Immature natural killer cell (primary cell): ENCODE data around the gene PALD1. TPM values are rescaled to one million over a fixed set of nuclear protein-coding genes. Genes with fewer than 3 reads are reported as not detected.
"Not testable (repeated sequence)": the region's sequence is repeated elsewhere in the genome, so short reads cannot be mapped to it uniquely, and the experiment has no call there.

Source experiments
- DNase-seq, 3 donors: peaks; one replicate each; pipeline ENCODE4 v3.0.0; 2022; ENCODE audit warnings: mixed read lengths in 1 of 3
- H3K27ac Mint-ChIP-seq, 6 donors: one replicate each; pipeline ENCODE4 v1.8.0; 2020; ENCODE audit warnings: mixed read lengths in 6 of 6, mild to moderate bottlenecking in 5 of 6, inconsistent platforms in 4 of 6, moderate library complexity in 3 of 6
- H3K27me3 Mint-ChIP-seq, 3 donors: one replicate each; pipeline ENCODE4 v1.8.0; 2020 to 2021; ENCODE audit warnings: low read depth in 3 of 3, mild to moderate bottlenecking in 3 of 3, mixed read lengths in 3 of 3, moderate library complexity in 3 of 3, inconsistent platforms in 1 of 3
- H3K36me3 Mint-ChIP-seq, 3 donors: one replicate each; pipeline ENCODE4 v1.8.0; 2020; ENCODE audit warnings: mixed read lengths in 3 of 3, inconsistent platforms in 2 of 3, mild to moderate bottlenecking in 2 of 3
- H3K4me1 Mint-ChIP-seq, 2 donors: one replicate each; pipeline ENCODE4 v1.8.0; 2020; ENCODE audit warnings: inconsistent platforms in 2 of 2, mild to moderate bottlenecking in 2 of 2, mixed read lengths in 2 of 2, moderate library complexity in 1 of 2
- H3K4me3 Mint-ChIP-seq, 5 donors: one replicate each; pipeline ENCODE4 v1.8.0; 2020; ENCODE audit warnings: mild to moderate bottlenecking in 5 of 5, mixed read lengths in 5 of 5, inconsistent platforms in 3 of 5, moderate library complexity in 3 of 5
- H3K9me3 Mint-ChIP-seq, 6 donors: one replicate each; pipeline ENCODE4 v1.8.0; 2020; ENCODE audit warnings: mild to moderate bottlenecking in 6 of 6, mixed read lengths in 6 of 6, inconsistent platforms in 4 of 6, moderate library complexity in 3 of 6
- polyA plus RNA-seq, 3 donors: library from polyadenylated mRNA; unstranded; fragments of 300-500 nt; fragmentation: Illumina TruSeq; gene quantifications; one replicate each; pipeline ENCODE4 v1.2.3, GENCODE V29; 2021

The PALD1 gene
- polyA plus RNA-seq, 3 donors from 2014 or later: 0.12 to 2.2 (median 0.14) TPM

DNA sequence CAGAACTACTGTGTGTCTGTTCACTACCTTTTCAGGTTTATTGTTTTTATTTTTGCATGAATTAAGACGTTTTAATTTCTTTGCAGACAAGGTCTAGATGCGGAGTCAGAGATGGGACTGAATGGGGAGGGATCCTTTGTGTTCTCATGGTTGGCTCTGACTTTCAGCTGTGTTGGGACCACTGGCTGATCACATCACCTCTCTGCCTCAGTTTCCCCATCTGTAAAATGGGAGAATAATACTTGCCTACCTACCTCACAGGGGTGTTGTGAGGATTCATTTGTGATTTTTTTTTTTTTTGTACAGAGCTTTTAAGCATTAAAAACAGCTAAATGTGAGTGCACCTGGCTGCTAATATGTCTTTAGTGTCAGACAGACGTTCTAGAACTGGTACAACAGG is 89.5 kb downstream of the PALD1 start:
- peaks cover 0 to 3% (median 0%) of the 10 kb centered on the region in 3 donors for H3K27me3 Mint-ChIP-seq
- H3K36me3 Mint-ChIP-seq: no peaks in the 10 kb centered on the region
- peaks cover 61 to 70% of the 10 kb centered on the region in 2 donors for H3K4me1 Mint-ChIP-seq
- no peak overlapping the region for H3K4me3 Mint-ChIP-seq
- H3K9me3 Mint-ChIP-seq: no peaks in the 10 kb centered on the region
- peak overlapping the region in 1 of 6 donors; percentile 62 for H3K27ac Mint-ChIP-seq
- no peak for DNase-seq

DNA sequence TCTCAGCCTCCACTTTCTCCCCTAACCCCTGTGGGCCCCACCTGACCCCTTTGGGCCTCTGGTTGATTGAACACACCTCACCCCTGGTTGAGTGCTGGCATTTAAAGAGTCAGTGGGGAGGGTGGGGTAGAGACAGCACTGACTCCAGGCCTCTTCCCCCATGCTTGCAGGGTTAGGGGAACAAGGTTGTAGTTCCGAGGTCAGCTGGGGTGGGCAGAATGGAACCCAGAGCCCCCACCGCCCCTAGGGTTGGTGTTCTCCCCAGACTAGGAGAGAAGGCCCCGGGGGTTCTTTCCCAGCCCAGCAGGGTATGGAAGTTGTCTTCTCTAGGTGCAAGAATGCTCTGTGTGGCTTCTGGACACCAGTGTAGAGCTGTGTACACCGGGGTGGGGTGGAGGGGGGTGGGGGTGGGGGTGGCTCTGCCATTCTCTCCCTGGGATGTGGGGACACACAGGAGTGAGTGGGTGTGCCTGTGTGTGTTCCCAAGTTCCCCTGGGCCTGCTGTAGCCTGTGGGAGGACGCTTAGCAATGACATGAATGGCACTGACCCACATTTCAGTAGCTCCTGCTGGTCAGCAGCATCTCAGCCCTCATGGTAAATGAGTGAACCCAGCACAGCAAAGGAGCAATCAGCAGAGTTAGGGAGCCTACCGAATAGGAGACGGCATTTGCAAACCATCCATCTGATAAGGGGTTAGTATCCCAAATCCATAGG is 90.4 kb downstream of the PALD1 start:
- peaks cover 64 to 72% of the 10 kb centered on the region in 2 donors for H3K4me1 Mint-ChIP-seq
- H3K9me3 Mint-ChIP-seq: no peaks in the 10 kb centered on the region
- DNase-seq: no peak
- H3K27me3 Mint-ChIP-seq: peaks cover 0 to 2% (median 0%) of the 10 kb centered on the region in 3 donors
- peak overlapping the region in 1 of 5 donors; percentile 26 for H3K4me3 Mint-ChIP-seq
- H3K36me3 Mint-ChIP-seq: no peaks in the 10 kb centered on the region
- H3K27ac Mint-ChIP-seq: peak overlapping the region in 1 of 6 donors; percentile 78

DNA sequence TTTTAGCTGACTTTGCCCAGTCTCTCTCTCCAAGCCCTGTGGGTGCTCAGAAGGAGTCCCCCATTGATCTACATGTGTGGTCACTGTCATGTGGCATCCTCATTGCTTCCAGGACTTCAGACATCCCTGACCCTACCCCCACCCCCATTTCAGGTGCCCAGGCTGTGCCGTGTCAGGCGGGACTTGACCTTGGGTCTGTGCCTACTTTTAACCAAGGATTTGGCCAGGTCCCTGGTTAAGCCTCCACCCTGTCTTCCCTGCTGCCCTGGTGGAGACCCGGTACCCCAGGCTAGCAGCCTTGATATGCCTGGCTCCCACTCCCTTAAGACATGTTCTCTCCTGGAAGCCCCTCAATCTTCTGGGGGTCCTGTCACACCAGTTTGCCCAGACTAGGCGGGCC is 92.7 kb downstream of the PALD1 start:
- H3K36me3 Mint-ChIP-seq: no peaks in the 10 kb centered on the region
- peaks cover 7 to 8% (median 7%) of the 10 kb centered on the region in 3 donors for H3K27me3 Mint-ChIP-seq
- no peaks in the 10 kb centered on the region for H3K9me3 Mint-ChIP-seq
- peaks cover 70 to 79% of the 10 kb centered on the region in 2 donors for H3K4me1 Mint-ChIP-seq
- peak overlapping the region in 4 of 5 donors; percentile 59 to 82 (median 68) for H3K4me3 Mint-ChIP-seq
- no peak for DNase-seq
- H3K27ac Mint-ChIP-seq: peak overlapping the region in 4 of 6 donors; percentile 57 to 90 (median 78)

DNA sequence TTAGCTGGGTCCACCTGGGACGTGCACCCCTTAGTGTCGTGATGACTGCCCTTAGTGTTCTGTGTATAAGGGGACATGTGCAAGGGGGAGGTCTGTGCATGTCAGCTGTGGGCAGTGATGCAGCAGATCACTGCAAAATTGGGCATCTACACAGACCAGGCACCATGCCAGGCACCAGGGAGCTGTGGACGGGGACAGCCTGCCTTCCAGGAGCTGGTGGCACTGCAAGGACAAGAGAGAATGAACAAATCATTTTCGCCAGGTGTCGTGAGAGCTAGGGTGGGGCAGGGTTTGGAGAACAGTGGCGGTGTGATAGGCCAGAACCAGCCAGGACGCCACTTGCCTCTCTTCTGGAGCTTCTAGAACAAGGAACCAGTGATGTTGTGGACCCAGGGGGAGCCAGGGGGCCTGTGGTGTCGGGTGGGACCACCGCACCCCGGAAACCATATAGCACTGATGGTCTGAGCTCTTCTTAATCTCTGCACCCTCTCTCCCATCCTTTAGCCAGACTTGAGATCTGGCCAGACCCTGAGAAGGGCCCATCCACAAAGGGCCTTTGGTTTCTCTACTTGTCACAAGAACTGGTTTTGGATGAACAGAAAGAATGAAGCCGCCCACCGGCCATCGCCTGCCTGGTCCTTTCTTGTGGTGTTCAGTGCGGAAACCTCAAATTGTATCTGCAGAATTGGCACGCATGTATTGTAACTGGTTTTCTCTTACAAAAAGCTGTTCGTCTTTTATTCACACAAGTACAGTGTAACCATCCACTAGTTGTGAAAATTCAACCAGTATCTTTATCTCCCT is 93.3 kb downstream of the PALD1 start:
- peaks cover 74 to 82% of the 10 kb centered on the region in 2 donors for H3K4me1 Mint-ChIP-seq
- peaks cover 11 to 13% (median 11%) of the 10 kb centered on the region in 3 donors for H3K27me3 Mint-ChIP-seq
- H3K4me3 Mint-ChIP-seq: peak overlapping the region; percentile 59 to 82 (median 67)
- no peaks in the 10 kb centered on the region for H3K9me3 Mint-ChIP-seq
- DNase-seq: peak; percentile 56 to 69 (median 63)
- H3K36me3 Mint-ChIP-seq: no peaks in the 10 kb centered on the region
- peak overlapping the region; percentile 63 to 90 (median 78) for H3K27ac Mint-ChIP-seq

DNA sequence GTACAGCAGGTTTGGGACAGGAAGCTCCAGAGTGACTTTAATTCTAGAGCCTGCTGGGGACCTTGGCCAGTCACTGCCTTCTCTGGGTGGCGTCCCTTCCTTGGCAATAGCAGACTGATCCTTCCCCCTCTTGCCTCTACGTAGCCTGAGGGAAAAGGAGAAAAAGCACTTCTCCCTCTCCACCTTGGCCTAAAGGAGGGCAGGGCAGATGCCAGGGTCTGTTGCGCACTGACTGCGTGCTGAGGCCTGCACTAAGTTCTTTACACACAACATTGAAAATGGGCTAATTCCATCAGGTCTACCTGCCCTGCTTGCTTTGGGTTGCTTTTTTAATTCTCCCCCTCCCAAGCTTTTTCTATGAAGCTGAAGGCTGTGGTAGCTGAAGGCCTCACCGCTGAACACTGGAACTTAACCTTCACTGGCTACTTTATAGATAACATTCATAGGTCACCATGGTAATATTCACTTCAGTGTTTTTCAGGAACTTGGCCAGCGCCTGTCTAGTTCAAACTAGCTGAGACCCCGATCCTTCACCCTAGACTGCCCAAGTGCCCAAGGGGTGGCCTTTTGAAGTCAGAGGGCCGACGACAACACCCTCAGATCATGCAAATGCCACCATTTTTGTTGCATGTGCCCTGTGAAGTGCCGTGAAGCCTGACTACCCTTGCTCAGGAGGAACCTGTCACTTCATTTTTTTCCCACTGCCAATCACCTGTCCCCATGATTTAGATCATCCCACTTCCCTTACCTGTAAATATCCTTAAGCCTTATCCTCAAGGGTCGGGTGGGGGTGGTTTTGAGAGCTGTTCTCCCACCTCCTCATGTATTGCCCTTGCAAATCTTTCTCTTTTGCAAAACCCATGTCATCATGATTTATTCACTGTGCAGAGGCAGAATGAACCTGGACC is 95.3 kb downstream of the PALD1 start:
- Mint-ChIP-seq H3K27ac (peak overlapping the region in 5 of 6 donors; percentile 19 to 78 (median 69)), H3K27me3 (peaks cover 13 to 24% (median 22%) of the 10 kb centered on the region in 3 donors), H3K36me3 (no peaks in the 10 kb centered on the region), H3K9me3 (no peaks in the 10 kb centered on the region), H3K4me3 (peak overlapping the region in 3 of 5 donors; percentile 1 to 67 (median 52)), H3K4me1 (peaks cover 91 to 93% of the 10 kb centered on the region in 2 donors)
- DNase-seq: no peak

DNA sequence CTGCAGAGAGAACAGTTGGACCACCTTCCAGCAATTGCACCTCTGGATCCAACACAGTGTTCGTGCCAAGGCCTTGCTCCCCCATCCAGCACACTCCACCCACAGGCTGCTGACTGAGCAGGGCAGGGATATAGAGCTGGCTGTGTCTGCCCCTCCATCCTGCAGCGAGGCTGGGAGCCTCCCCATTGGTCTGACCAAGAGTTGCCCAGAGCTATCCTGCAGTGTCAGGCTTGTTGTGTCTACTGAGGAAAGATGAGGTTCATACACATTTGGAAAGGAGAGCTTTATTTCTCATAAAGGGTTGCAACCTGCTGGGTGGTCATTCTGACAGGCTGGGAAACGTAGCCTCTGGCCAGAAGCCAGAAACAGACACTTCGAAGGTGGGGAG is 96.9 kb downstream of the PALD1 start:
- Mint-ChIP-seq H3K4me1 (peaks cover 95% of the 10 kb centered on the region in 2 donors), H3K9me3 (no peaks in the 10 kb centered on the region), H3K4me3 (peak overlapping the region; percentile 68 to 84 (median 75)), H3K27me3 (peaks cover 19 to 28% (median 27%) of the 10 kb centered on the region in 3 donors), H3K27ac (peak overlapping the region; percentile 72 to 98 (median 88)), H3K36me3 (no peaks in the 10 kb centered on the region)
- no peak for DNase-seq

DNA sequence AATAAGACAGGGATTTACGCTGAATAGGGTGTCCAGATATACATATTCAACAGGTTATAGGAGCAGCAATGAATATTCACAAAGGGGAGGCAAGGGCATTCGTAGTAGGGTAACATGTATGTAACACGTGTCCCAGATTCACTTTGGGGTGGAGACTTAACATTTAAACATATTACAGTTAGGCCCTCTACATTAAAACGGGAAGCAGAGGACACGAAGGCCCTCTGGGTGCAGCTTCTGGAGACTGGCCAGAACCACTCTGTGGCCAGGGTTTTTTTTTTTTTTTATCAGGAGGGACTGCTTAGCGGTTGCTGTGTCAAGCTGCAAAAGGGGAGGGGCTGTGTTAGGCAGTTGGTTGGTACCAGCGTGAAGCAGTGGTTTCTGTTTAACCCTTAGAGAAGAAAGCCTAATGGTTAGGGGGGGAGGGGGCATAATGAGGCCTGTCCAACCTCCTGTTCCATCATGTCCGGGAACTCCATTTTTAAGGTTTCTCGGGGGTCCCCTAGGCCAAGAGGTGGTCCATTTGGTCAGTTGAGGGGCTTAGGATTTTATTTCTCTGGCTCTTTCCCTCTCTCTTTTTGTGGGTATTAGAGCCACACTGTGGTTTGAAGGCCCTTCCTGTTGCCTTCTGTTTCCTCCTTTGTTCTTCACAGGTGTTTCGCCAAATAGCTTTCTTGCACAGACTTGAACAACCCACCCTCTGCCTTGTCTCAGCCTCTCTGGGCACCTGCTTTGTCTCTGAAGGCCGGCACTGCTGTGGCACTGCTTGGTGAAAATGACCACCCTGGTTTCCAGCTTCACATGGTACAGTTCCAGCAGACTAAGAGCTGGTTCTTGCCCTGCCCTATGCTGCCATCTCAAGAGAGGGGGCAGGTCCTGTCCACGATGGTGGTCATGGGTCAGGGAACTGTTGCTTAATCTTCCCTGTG is 97.6 kb downstream of the PALD1 start:
- Mint-ChIP-seq H3K27ac (peak overlapping the region; percentile 76 to 98 (median 95)), H3K4me1 (peaks cover 91 to 97% of the 10 kb centered on the region in 2 donors), H3K9me3 (no peaks in the 10 kb centered on the region), H3K36me3 (no peaks in the 10 kb centered on the region), H3K4me3 (peak overlapping the region; percentile 68 to 84 (median 75)), H3K27me3 (peaks cover 19 to 28% (median 27%) of the 10 kb centered on the region in 3 donors)
- DNase-seq: peak; percentile 81 to 86 (median 82)

DNA sequence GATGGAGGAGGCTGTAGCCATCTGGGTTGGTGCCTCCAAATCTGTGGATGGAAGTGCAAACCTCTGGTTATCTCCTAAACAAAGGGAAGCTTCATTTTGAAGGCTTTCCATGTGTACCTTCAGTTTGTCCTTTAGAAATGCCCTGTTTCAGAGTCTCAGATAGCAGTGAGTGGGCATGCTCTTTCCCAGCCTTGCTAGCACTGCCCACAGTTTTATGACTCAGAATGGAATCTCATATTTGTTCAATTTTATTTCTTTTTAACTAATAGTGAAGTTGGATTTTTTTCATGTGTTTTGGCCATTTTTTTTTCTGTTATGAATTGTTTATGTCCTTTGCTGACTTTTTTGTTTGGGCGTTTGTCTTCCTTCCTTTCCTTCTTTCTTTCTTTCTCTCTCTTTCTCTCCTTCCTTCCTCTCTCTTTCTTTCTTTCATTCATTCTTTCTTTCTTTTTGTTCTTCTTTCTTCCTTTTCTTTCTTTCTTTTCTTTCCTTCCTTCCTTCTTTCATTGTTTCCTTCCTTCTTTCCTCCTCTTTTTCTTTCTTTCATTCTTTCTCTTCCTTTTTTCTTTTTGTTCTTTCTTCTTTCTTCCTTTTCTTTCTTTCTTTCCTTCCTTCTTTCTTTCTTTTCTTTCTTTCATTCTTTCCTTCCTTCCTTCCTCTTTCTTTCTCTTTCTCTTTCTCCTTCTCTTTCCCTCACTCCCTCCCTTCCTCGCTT is 98.4 kb downstream of the PALD1 start:
- Mint-ChIP-seq H3K9me3 (no peaks in the 10 kb centered on the region), H3K36me3 (no peaks in the 10 kb centered on the region), H3K27ac (peak overlapping the region; percentile 83 to 98 (median 95)), H3K4me1 (peaks cover 86 to 96% of the 10 kb centered on the region in 2 donors), H3K27me3 (peaks cover 19 to 28% (median 27%) of the 10 kb centered on the region in 3 donors), H3K4me3 (peak overlapping the region; percentile 68 to 84 (median 75))
- DNase-seq: no peak

DNA sequence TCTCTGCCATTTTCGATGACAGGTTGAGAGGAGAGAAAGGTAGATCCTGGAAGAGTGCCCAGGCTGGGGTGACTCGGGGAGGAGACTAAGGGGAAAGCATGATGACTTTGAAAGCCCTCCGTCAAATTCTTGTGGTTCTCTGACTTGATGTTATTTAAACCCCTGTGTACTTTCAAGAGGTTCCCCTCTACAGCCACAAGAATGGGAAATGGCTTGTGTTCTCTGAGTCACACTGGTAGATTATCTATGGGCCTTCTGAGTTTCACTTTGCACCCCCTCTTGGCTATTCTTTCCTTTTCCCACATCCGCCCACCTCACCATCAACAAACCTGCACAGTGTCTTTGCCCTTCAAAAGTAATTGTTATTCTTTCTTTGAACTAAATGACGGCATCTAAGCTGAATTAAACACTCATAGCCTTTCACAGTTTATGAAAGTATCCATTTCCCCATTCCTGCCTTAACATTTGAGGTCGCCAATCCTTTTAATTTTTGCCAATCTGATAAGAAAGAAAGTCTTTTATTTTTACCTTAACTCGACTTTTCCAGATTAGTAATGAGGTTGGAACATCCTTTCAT is 99.9 kb downstream of the PALD1 start:
- peak overlapping the region; percentile 68 to 84 (median 75) for H3K4me3 Mint-ChIP-seq
- H3K27ac Mint-ChIP-seq: peak overlapping the region; percentile 84 to 98 (median 98)
- no peaks in the 10 kb centered on the region for H3K9me3 Mint-ChIP-seq
- DNase-seq: peak; percentile 65 to 74 (median 70)
- H3K27me3 Mint-ChIP-seq: peaks cover 18 to 28% (median 27%) of the 10 kb centered on the region in 3 donors
- no peaks in the 10 kb centered on the region for H3K36me3 Mint-ChIP-seq
- H3K4me1 Mint-ChIP-seq: peaks cover 73 to 81% of the 10 kb centered on the region in 2 donors

DNA sequence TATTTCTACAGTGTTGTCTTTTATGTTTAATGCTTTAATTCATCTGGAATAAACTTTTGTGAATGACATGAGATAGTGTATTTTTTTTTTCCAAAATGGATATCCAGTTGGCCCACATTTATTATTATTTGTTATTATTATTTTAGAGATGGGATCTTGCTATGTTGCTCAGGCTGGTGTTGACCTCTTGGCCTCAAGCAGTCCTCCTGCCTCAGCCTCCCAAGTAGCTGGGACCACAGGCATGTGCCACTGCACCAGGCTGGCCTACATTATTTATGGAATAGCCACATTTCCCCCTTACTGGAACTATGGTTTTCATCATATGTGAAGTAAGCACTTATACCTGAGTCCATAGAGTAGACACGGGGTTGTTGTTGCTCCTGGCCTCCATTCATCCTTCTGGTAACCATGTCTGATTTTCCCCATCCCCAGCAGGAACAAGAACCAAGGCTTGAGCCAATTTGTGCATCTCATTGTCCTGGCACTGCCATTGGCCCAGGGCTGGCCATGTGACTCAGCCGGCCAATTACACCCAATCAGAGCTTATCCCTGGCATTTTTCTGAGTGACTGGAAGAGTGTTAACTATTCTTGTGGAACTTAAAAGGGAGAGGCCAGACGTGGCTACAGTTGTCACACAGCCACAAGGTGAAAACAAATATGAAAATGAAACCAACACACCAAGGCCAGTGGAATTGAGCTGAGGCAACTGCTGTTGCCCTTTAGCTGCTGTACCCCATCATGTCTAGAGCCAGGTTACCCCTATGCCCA is 100.9 kb downstream of the PALD1 start:
- Mint-ChIP-seq H3K36me3 (no peaks in the 10 kb centered on the region), H3K4me1 (peaks cover 66 to 75% of the 10 kb centered on the region in 2 donors), H3K4me3 (peak overlapping the region; percentile 68 to 84 (median 77)), H3K9me3 (no peaks in the 10 kb centered on the region), H3K27me3 (peaks cover 18 to 27% (median 27%) of the 10 kb centered on the region in 3 donors), H3K27ac (peak overlapping the region; percentile 84 to 98 (median 98))
- DNase-seq: peak; percentile 59 to 67 (median 60)

DNA sequence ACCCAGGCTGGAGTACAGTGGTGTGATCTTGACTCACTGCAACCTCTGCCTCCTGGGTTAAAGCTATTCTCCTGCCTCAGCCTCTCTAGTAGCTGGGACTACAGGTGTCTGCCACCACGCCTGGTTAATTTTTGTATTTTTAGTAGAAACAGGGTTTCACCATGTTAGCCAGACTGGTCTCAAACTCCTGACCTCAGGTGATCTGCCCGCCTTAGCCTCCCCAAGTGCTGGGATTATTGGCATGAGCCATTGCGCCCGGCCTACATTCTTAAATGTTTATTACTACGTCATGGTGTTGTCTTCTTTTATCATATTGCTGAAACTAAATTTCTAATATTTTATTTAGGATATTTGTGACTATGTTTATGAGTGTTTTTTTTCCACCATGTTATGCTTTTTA is 102.6 kb downstream of the PALD1 start:
- peak overlapping the region in 2 of 6 donors; percentile 20 to 62 for H3K27ac Mint-ChIP-seq
- not testable (repeated sequence) for H3K4me3 Mint-ChIP-seq, H3K9me3 Mint-ChIP-seq, DNase-seq, H3K36me3 Mint-ChIP-seq
- H3K27me3 Mint-ChIP-seq: peaks cover 14 to 23% (median 20%) of the 10 kb centered on the region in 3 donors
- peaks cover 60 to 74% of the 10 kb centered on the region in 2 donors for H3K4me1 Mint-ChIP-seq
